ENCODE measurements around the gene RILPL1. TPM values are rescaled to one million over a fixed set of nuclear protein-coding genes. Genes with fewer than 3 reads are reported as not detected.

RILPL1 gene
- total and polyA plus RNA-seq, 9 of the 15 experiments (the other 6 are each of a cell fraction or from before 2014, with no cell fraction given) = 0.25 to 10.6 (median 8.6) TPM

- TF ChIP-seq, protein P1, sequence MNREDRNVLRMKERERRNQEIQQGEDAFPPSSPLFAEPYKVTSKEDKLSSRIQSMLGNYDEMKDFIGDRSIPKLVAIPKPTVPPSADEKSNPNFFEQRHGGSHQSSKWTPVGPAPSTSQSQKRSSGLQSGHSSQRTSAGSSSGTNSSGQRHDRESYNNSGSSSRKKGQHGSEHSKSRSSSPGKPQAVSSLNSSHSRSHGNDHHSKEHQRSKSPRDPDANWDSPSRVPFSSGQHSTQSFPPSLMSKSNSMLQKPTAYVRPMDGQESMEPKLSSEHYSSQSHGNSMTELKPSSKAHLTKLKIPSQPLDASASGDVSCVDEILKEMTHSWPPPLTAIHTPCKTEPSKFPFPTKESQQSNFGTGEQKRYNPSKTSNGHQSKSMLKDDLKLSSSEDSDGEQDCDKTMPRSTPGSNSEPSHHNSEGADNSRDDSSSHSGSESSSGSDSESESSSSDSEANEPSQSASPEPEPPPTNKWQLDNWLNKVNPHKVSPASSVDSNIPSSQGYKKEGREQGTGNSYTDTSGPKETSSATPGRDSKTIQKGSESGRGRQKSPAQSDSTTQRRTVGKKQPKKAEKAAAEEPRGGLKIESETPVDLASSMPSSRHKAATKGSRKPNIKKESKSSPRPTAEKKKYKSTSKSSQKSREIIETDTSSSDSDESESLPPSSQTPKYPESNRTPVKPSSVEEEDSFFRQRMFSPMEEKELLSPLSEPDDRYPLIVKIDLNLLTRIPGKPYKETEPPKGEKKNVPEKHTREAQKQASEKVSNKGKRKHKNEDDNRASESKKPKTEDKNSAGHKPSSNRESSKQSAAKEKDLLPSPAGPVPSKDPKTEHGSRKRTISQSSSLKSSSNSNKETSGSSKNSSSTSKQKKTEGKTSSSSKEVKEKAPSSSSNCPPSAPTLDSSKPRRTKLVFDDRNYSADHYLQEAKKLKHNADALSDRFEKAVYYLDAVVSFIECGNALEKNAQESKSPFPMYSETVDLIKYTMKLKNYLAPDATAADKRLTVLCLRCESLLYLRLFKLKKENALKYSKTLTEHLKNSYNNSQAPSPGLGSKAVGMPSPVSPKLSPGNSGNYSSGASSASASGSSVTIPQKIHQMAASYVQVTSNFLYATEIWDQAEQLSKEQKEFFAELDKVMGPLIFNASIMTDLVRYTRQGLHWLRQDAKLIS (CRISPR knock-in tag; IDR thresholded peaks at IDR 0.05) = no peak
- TF ChIP-seq DACH1 (IDR thresholded peaks at IDR 0.05; ENCODE audit: partially characterized antibody) = no peak
- TF ChIP-seq CBFA2T2 (conservative IDR thresholded peaks at IDR 0.05) = no peak
- TF ChIP-seq NCOA4 (IDR thresholded peaks at IDR 0.05; ENCODE audit: partially characterized antibody) = no peak
- no peak for TF ChIP-seq MCM5 (IDR thresholded peaks at IDR 0.05; ENCODE audit: low read depth)
- no peak for TF ChIP-seq NELFE (IDR thresholded peaks at IDR 0.05; ENCODE audit: insufficient read depth, insufficient read length)
Observed at GRCh38 chr12:123550700-123551099, 17.2 kb upstream of the RILPL1 start (continued).

GRCh38 chr12:123548107-123548506, 14.6 kb upstream of the RILPL1 start:
- Histone ChIP-seq H3K36me3 (ENCODE audit: control insufficient read depth, insufficient read depth, low read length) (no peaks in the 10 kb centered on the region), H3K9ac (ENCODE audit: insufficient read depth in 1 of 2, low read depth in 2 of 2, low read length in 2 of 2) (no peak overlapping the region), H3K9me1 (ENCODE audit: control insufficient read depth, insufficient read depth, low read length) (no peaks in the 10 kb centered on the region), H3K27me3 (ENCODE audit: control insufficient read depth in 2 of 2, insufficient read depth in 2 of 2, low read length in 2 of 2) (peaks cover 0 to 4% of the 10 kb centered on the region in 2 experiments; a peak in 1 of 5 replicates), H2AFZ (ENCODE audit: low read depth, low read length) (no peak overlapping the region), H3K9me3 (replicated peaks; ENCODE audit: control insufficient read depth, insufficient read depth, low read depth, low read length) (no peaks in the 10 kb centered on the region), H4K20me1 (replicated peaks; ENCODE audit: control insufficient read depth, insufficient read depth, low read length) (no peaks in the 10 kb centered on the region), H3K4me1 (replicated peaks in 1 of 2; ENCODE audit: control insufficient read depth in 2 of 2, insufficient read depth in 2 of 2, low read length in 2 of 2) (no peaks in the 10 kb centered on the region; a peak in 1 of 5 replicates), H3K79me2 (ENCODE audit: control insufficient read depth, insufficient read depth, low read length) (no peaks in the 10 kb centered on the region), H3K4me2 (ENCODE audit: insufficient read depth, low read length) (no peak overlapping the region), H3K4me3 (no peak overlapping the region), H3K27ac (ENCODE audit: extremely low read depth, low read depth, low read length) (no peak overlapping the region)
- ChIA-PET CTCF (ENCODE audit: low intra/inter-chr PET ratio) (no interaction called here), POLR2A (interaction anchor here (1.3 to 1.9 kb wide), 3 partner anchors 9 to 54 kb away, joined by 3 to 4 read pairs (median 4); partner anchors contain the start of gene DDX55)
- intact Hi-C loops (cut with micrococcal nuclease) = no loop called here
- FAIRE-seq = no peak
- DNase-seq (ENCODE audit: extremely low read depth in 1 of 4, low spot score in 3 of 4) = no peak
- no peak for ATAC-seq
- 9% methylated on average over 3 of the region's 3 CpGs for WGBS (ENCODE audit: insufficient coverage, low coverage, missing lambda C conversion rate)
- in situ Hi-C loops (cut with MboI) = no loop called here
- TF ChIP-seq POLR2A (conservative IDR thresholded peaks at IDR 0.05) = no peak
- no TSS peak for BruUV-seq (replicated peaks)

Measured in K562 (cell line).